BJ (cell line): ENCODE results near the gene ITPRIPL2. TPM values are rescaled to one million over a fixed set of nuclear protein-coding genes. Genes with fewer than 3 reads are reported as not detected.

Experiments used
- CTCF ChIA-PET: fragments of 350-600 bp; formaldehyde crosslinking; extraction: SDS; loops from one replicate; lab custom pipeline; 2021; ENCODE audit warnings: antibody characterized with exemption, inconsistent platforms; lab: Yijun Ruan, JAX
- POLR2A ChIA-PET: fragments of 300-600 bp; sonication (Branson Sonifier 250); formaldehyde crosslinking; extraction: SDS; loops from one replicate; lab custom pipeline; 2021; ENCODE audit warnings: antibody characterized with exemption; lab: Charles Lee
- DNase-seq: peaks from one replicate; pipeline ENCODE4 v3.0.0-alpha.2; 2011; ENCODE audit warnings: low read depth
- H3K27me3 ChIP-seq: 2 replicates; pipeline ENCODE4 v1.6.0; 2011; ENCODE audit warnings: low read length; ENCODE audit not compliant: control insufficient read depth, insufficient read depth
- H3K36me3 ChIP-seq: 2 replicates; pipeline ENCODE4 v1.5.1; 2011; ENCODE audit warnings: low read length; ENCODE audit not compliant: control insufficient read depth, insufficient read depth
- H3K4me3 ChIP-seq: 2 replicates; pipeline ENCODE4 v1.5.1; 2011; ENCODE audit warnings: low read depth, mild to moderate bottlenecking, control low read depth, low read length
- CTCF ChIP-seq: IDR thresholded peaks from 2 replicates; pipeline ENCODE4 v1.5.1; 2011; ENCODE audit warnings: low read depth, mild to moderate bottlenecking, control low read depth, inconsistent platforms, low read length, moderate library complexity; ENCODE audit not compliant: insufficient read depth
- polyA plus RNA-seq: library from polyadenylated mRNA; depleted of rRNA; stranded (reverse); fragments of >200 nt; gene quantifications from 2 replicates; pipeline ENCODE4 v1.2.3, GENCODE V29; 2011

Gene ITPRIPL2
- polyA plus RNA-seq, 1 experiment: 14.9 TPM

GRCh38 chr16:19132255-19132654 is 18.5 kb downstream of the ITPRIPL2 start:
- no peaks in the 10 kb centered on the region for H3K36me3 ChIP-seq
- ChIA-PET POLR2A (no interaction called here), CTCF (interaction anchor here (1.4 to 2.1 kb wide), 3 partner anchors 10 to 37 kb away, joined by 3 to 8 read pairs (median 3); no protein-coding TSS in a partner anchor)
- H3K4me3 ChIP-seq: no peak overlapping the region
- no peak for TF ChIP-seq CTCF
- no peak for DNase-seq
- H3K27me3 ChIP-seq: no peaks in the 10 kb centered on the region

GRCh38 chr16:19132898-19133297 is 19.1 kb downstream of the ITPRIPL2 start:
- DNase-seq: no peak
- ChIA-PET CTCF (interaction anchor here (1.4 kb wide), 1 partner anchor 38 kb away, joined by 3 read pairs; no protein-coding TSS in a partner anchor), POLR2A (no interaction called here)
- Histone ChIP-seq H3K27me3 (no peaks in the 10 kb centered on the region), H3K4me3 (no peak overlapping the region), H3K36me3 (no peaks in the 10 kb centered on the region)
- no peak for TF ChIP-seq CTCF

GRCh38 chr16:19133600-19133999 is 19.8 kb downstream of the ITPRIPL2 start:
- Histone ChIP-seq H3K4me3 (no peak overlapping the region), H3K27me3 (no peaks in the 10 kb centered on the region), H3K36me3 (no peaks in the 10 kb centered on the region)
- CTCF ChIA-PET: interaction anchor here (1.4 kb wide), 1 partner anchor 38 kb away, joined by 3 read pairs; no protein-coding TSS in a partner anchor
- POLR2A ChIA-PET: no interaction called here
- DNase-seq: no peak
- TF ChIP-seq CTCF: no peak

- CTCF ChIA-PET: interaction anchor here (1.1 to 5.8 kb wide), 3 partner anchors 9 to 49 kb away, joined by 3 to 31 read pairs (median 5); no protein-coding TSS in a partner anchor
- POLR2A ChIA-PET: no interaction called here
These were observed 21.6 kb downstream of the ITPRIPL2 start for GRCh38 chr16:19135201-19135842.

More at GRCh38 chr16:19135201-19135842, 21.6 kb downstream of the ITPRIPL2 start:
- Histone ChIP-seq H3K4me3 (no peak overlapping the region), H3K27me3 (no peaks in the 10 kb centered on the region), H3K36me3 (no peaks in the 10 kb centered on the region)
- no peak for DNase-seq
- TF ChIP-seq CTCF: no peak
